IMR-90 (cell line): ENCODE data around the gene KLHL29. TPM values are rescaled to one million over a fixed set of nuclear protein-coding genes. Genes with fewer than 3 reads are reported as not detected.

Experiments
- ATAC-seq: fragments of 200-7000 bp; cut with Tn5 transposase; 2 replicates; pipeline ENCODE4 v1.9.1; 2020; ENCODE audit warnings: low read depth, mild to moderate bottlenecking, moderate library complexity
- BruUV-seq: library from RNA; stranded (reverse); fragments of 400-500 nt; replicated peaks from 2 replicates; lab custom pipeline; 2021; lab: Mats Ljungman, UMichigan
- CTCF ChIA-PET: fragments of 300-600 bp; formaldehyde crosslinking; extraction: SDS; loops from one replicate; lab custom pipeline; 2021; ENCODE audit warnings: antibody characterized with exemption; lab: Yijun Ruan, JAX
- POLR2A ChIA-PET: fragments of 300-600 bp; sonication (Branson Sonifier 250); formaldehyde crosslinking; loops from one replicate; lab custom pipeline; 2022; ENCODE audit warnings: antibody characterized with exemption; ENCODE audit not compliant: unreplicated experiment; lab: Charles Lee
- DNase-seq: peaks from one replicate; pipeline ENCODE4 v3.0.0; 2013
- H2AFZ ChIP-seq: replicated peaks from 2 replicates; pipeline ENCODE3; 2013; ENCODE audit warnings: low read length, mild to moderate bottlenecking; ENCODE audit not compliant: poor library complexity
- H2AK5ac ChIP-seq: 2 replicates; pipeline ENCODE4 v1.6.1; 2013; ENCODE audit warnings: low read depth, low read length, inconsistent platforms
- H2AK9ac ChIP-seq: replicated peaks from 2 replicates; pipeline ENCODE3; 2013; ENCODE audit warnings: mild to moderate bottlenecking, low read depth, low read length, moderate library complexity; ENCODE audit not compliant: poor library complexity
- H2BK120ac ChIP-seq: 2 replicates; pipeline ENCODE4 v1.6.1; 2013; ENCODE audit warnings: low read depth, low read length, inconsistent platforms
- H2BK15ac ChIP-seq: 3 replicates; pipeline ENCODE4 v1.6.1; 2013; ENCODE audit warnings: low read depth, low read length, inconsistent platforms
- H2BK20ac ChIP-seq: 2 replicates; pipeline ENCODE4 v1.6.1; 2013; ENCODE audit warnings: low read depth, mild to moderate bottlenecking, inconsistent platforms, low read length, moderate library complexity
- H2BK5ac ChIP-seq: 2 replicates; pipeline ENCODE4 v1.6.1; 2013; ENCODE audit warnings: mild to moderate bottlenecking, low read depth, low read length, inconsistent platforms; ENCODE audit not compliant: poor library complexity, severe bottlenecking
- H3K14ac ChIP-seq: replicated peaks from 2 replicates; pipeline ENCODE4 v1.6.1; 2013; ENCODE audit warnings: low read depth, low read length, inconsistent platforms
- H3K18ac ChIP-seq: 2 replicates; pipeline ENCODE4 v1.6.1; 2013; ENCODE audit warnings: low read depth, low read length, control low read depth
- H3K23ac ChIP-seq: 2 replicates; pipeline ENCODE4 v1.6.1; 2013; ENCODE audit warnings: low read depth, low read length, inconsistent platforms
- H3K27ac ChIP-seq: 2 replicates; pipeline ENCODE4 v1.5.1; 2013; ENCODE audit warnings: mild to moderate bottlenecking, control low read depth, low read length; ENCODE audit not compliant: insufficient read depth
- H3K27me3 ChIP-seq: 2 replicates; pipeline ENCODE4 v1.6.1; 2013; ENCODE audit warnings: low read length; ENCODE audit not compliant: control insufficient read depth, insufficient read depth
- H3K36me3 ChIP-seq: 2 replicates; pipeline ENCODE4 v1.6.1; 2013; ENCODE audit warnings: low read length, mixed read lengths; ENCODE audit not compliant: control insufficient read depth, insufficient read depth
- H3K4ac ChIP-seq: 2 replicates; pipeline ENCODE4 v1.6.1; 2013; ENCODE audit warnings: low read depth, low read length, inconsistent platforms
- H3K4me1 ChIP-seq: 2 replicates; pipeline ENCODE4 v1.6.1; 2013; ENCODE audit warnings: low read length, mixed read lengths; ENCODE audit not compliant: control insufficient read depth, insufficient read depth
- H3K4me2 ChIP-seq: 2 replicates; pipeline ENCODE4 v1.6.1; 2013; ENCODE audit warnings: low read depth, mild to moderate bottlenecking, control low read depth, low read length, moderate library complexity
- H3K4me3 ChIP-seq: 2 replicates; pipeline ENCODE4 v1.5.1; 2013; ENCODE audit warnings: low read depth, mild to moderate bottlenecking, control low read depth, low read length, moderate library complexity; ENCODE audit not compliant: insufficient read depth
- H3K56ac ChIP-seq: 2 replicates; pipeline ENCODE4 v1.6.1; 2013; ENCODE audit warnings: low read length, inconsistent platforms; ENCODE audit not compliant: insufficient read depth; ENCODE audit errors: extremely low read depth
- H3K79me1 ChIP-seq, 2 experiments: 2 replicates each; pipeline ENCODE4 v1.6.1; 2013; ENCODE audit warnings: low read length in 2 of 2, inconsistent platforms in 1 of 2, low read depth in 1 of 2
- H3K9ac ChIP-seq: 2 replicates; pipeline ENCODE4 v1.6.1; 2013; ENCODE audit warnings: low read depth, low read length, control low read depth
- H3K9me1 ChIP-seq: 2 replicates; pipeline ENCODE4 v1.6.1; 2013; ENCODE audit warnings: low read length, inconsistent platforms; ENCODE audit not compliant: insufficient read depth
- H3K9me3 ChIP-seq: 2 replicates; pipeline ENCODE4 v1.6.1; 2013; ENCODE audit warnings: low read length; ENCODE audit not compliant: control insufficient read depth, insufficient read depth
- H4K20me1 ChIP-seq: 2 replicates; pipeline ENCODE4 v1.6.1; 2013; ENCODE audit warnings: low read length, inconsistent platforms; ENCODE audit not compliant: insufficient read depth
- H4K5ac ChIP-seq: 2 replicates; pipeline ENCODE4 v1.6.1; 2013; ENCODE audit warnings: mild to moderate bottlenecking, low read depth, low read length, control low read depth
- H4K8ac ChIP-seq, 2 experiments: 2 replicates each; pipeline ENCODE4 v1.6.1; 2013; ENCODE audit warnings: low read depth in 2 of 2, low read length in 2 of 2, control low read depth in 1 of 2, inconsistent platforms in 1 of 2
- H4K91ac ChIP-seq: 2 replicates; pipeline ENCODE4 v1.6.1; 2013; ENCODE audit warnings: low read depth, low read length, inconsistent platforms; ENCODE audit not compliant: insufficient read depth
- MXI1 ChIP-seq: IDR thresholded peaks from 2 replicates; pipeline ENCODE4 v1.6.1; 2012; ENCODE audit warnings: low read depth, mild to moderate bottlenecking, low read length, moderate library complexity, borderline replicate concordance
- RAD21 ChIP-seq: IDR thresholded peaks from 2 replicates; pipeline ENCODE4 v1.6.1; 2012; ENCODE audit warnings: low read length, improper control_type of control experiment
- RFX5 ChIP-seq: IDR thresholded peaks from 2 replicates; pipeline ENCODE4 v1.8.0; 2012; ENCODE audit warnings: low read depth, mild to moderate bottlenecking, low read length, moderate library complexity
- WGBS, 2 experiments: methylation state at CpG; one replicate each; pipeline versions ENCODE4 v1.1.5 to v1.1.7; 2013; ENCODE audit warnings: missing lambda C conversion rate in 2 of 2; ENCODE audit not compliant: insufficient read length in 1 of 2; ENCODE audit errors: extremely low coverage in 2 of 2; 5-methylcytosine and 5-hydroxymethylcytosine counted together
- dilution Hi-C: fragments of 300-500 bp; cut with HindIII; formaldehyde crosslinking; loops from one replicate; pipeline ENCODE4 v1.14.3; 2018; ENCODE audit warnings: low sequenced_read_pairs; ENCODE audit not compliant: unreplicated experiment
- in situ Hi-C: fragments of 300-500 bp; cut with MboI; formaldehyde crosslinking; loops from 3 replicates; pipeline ENCODE4 v1.14.3; 2019; ENCODE audit warnings: low sequenced_read_pairs, inconsistent platforms, mixed read lengths
- intact Hi-C: fragments of 100-400 bp; cut with micrococcal nuclease; formaldehyde crosslinking; loops from 2 replicates; pipeline ENCODE4 v1.10.0; 2022
- polyA plus RNA-seq, 3 experiments: library from polyadenylated mRNA; depleted of rRNA; stranded (reverse); fragments of >200 nt; gene quantifications; 2 replicates each; pipeline ENCODE4 v1.2.3, GENCODE V29; 2012; ENCODE audit warnings: low replicate concordance in 1 of 3
- total RNA-seq: library from RNA; depleted of rRNA; stranded (reverse); fragments of >200 nt; gene quantifications from 2 replicates; pipeline ENCODE4 v1.2.3, GENCODE V29; 2012

KLHL29 gene
- total and polyA plus RNA-seq, 2 of the 4 experiments (the other 2 are of a cell fraction) = 2.0 to 8.0 TPM

GRCh38 chr2:23592061-23592685 lies 207.2 kb downstream of the KLHL29 start:
- Histone ChIP-seq H4K91ac (no peak overlapping the region), H4K20me1 (peaks cover 3% of the 10 kb centered on the region; the same call in 1 of the 2 replicates), H3K4me3 (no peak overlapping the region), H4K5ac (no peak overlapping the region), H3K4me1 (peaks cover 21% of the 10 kb centered on the region), H2AFZ (no peak overlapping the region), H3K18ac (no peak overlapping the region), H2AK9ac (no peak overlapping the region), H2BK5ac (no peak overlapping the region), H2BK120ac (no peak overlapping the region), H3K27ac (no peak overlapping the region), H3K56ac (no peak overlapping the region), H3K9me3 (no peaks in the 10 kb centered on the region), H3K36me3 (no peaks in the 10 kb centered on the region), H3K27me3 (no peaks in the 10 kb centered on the region), H2BK15ac (no peak overlapping the region), H3K9ac (no peak overlapping the region), H2AK5ac (no peak overlapping the region), H2BK20ac (no peak overlapping the region), H4K8ac (no peak overlapping the region), H3K4me2 (no peak overlapping the region), H3K4ac (no peak overlapping the region), H3K14ac (no peak overlapping the region), H3K9me1 (peaks cover 18% of the 10 kb centered on the region), H3K23ac (no peak overlapping the region), H3K79me1 (peaks cover 0 to 15% of the 10 kb centered on the region in 2 experiments; a peak in 1 of 4 replicates)
- BruUV-seq = no TSS peak
- no peak for ATAC-seq
- intact Hi-C loops (no loop called here), dilution Hi-C loops (no loop called here), in situ Hi-C loops (no loop called here)
- 90% methylated on average over 2 of the region's 9 CpGs; no CpG with 5 or more reads in 1 of the 2 experiments for WGBS, 2 experiments
- DNase-seq = no peak
- POLR2A ChIA-PET = no interaction called here
- TF ChIP-seq RFX5 (no peak), RAD21 (no peak), MXI1 (no peak)
- CTCF ChIA-PET = interaction anchor here (0.8 kb wide), 1 partner anchor 32 kb away, joined by 4 read pairs; no protein-coding TSS in a partner anchor
